ENCODE measurements around the gene AGO1. TPM values are rescaled to one million over a fixed set of nuclear protein-coding genes. Genes with fewer than 3 reads are reported as not detected.

The AGO1 gene
- total and polyA plus RNA-seq, 2 of the 13 experiments (the other 11 are each of a cell fraction or from before 2014, with no cell fraction given), result 9.2 to 18.6 TPM

- no peak for TF ChIP-seq SIX1 (CRISPR knock-in tag; IDR thresholded peaks at IDR 0.05; ENCODE audit: borderline replicate concordance)
- TF ChIP-seq TBL1XR1 (IDR thresholded peaks at IDR 0.05; ENCODE audit: borderline replicate concordance, low read length, partially characterized antibody), result no peak
- no peak for TF ChIP-seq ZNF607 (CRISPR knock-in tag; IDR thresholded peaks at IDR 0.05; ENCODE audit: borderline replicate concordance)
- TF ChIP-seq ZNF367 (CRISPR knock-in tag; IDR thresholded peaks at IDR 0.05; ENCODE audit: borderline replicate concordance), result no peak; the same call in 1 of the 2 replicates
- TF ChIP-seq ZNF775 (CRISPR knock-in tag; IDR thresholded peaks at IDR 0.05; ENCODE audit: borderline replicate concordance), result no peak
- TF ChIP-seq GLI4 (CRISPR knock-in tag; IDR thresholded peaks at IDR 0.05; ENCODE audit: borderline replicate concordance), result peak; percentile 90; the same call in 1 of the 2 replicates
- no peak for TF ChIP-seq ZBTB7A (CRISPR knock-in tag; IDR thresholded peaks at IDR 0.05)
- peak; percentile 31 for TF ChIP-seq ZNF362 (CRISPR knock-in tag; IDR thresholded peaks at IDR 0.05; ENCODE audit: borderline replicate concordance)
- no peak for TF ChIP-seq ZNF383 (CRISPR knock-in tag; IDR thresholded peaks at IDR 0.05; ENCODE audit: borderline replicate concordance)
- 0 out of 2 replicates have a peak, but pooled peaks have one; percentile 44 for TF ChIP-seq ZNF83 (CRISPR knock-in tag; IDR thresholded peaks at IDR 0.05; ENCODE audit: borderline replicate concordance)
- no peak for TF ChIP-seq ZBTB33 (CRISPR knock-in tag; IDR thresholded peaks at IDR 0.05)
- TF ChIP-seq TRIM24 (CRISPR knock-in tag; IDR thresholded peaks at IDR 0.05), result no peak
- no peak for TF ChIP-seq ZNF20 (CRISPR knock-in tag; IDR thresholded peaks at IDR 0.05)
- TF ChIP-seq SRY (CRISPR knock-in tag; IDR thresholded peaks at IDR 0.05), result peak; percentile 88
- no peak for TF ChIP-seq ZNF260 (CRISPR knock-in tag; IDR thresholded peaks at IDR 0.05; ENCODE audit: borderline replicate concordance, low read depth)
- TF ChIP-seq POLR2A (IDR thresholded peaks at IDR 0.05; ENCODE audit: insufficient read depth in 1 of 2, low read depth in 2 of 2, low read length in 2 of 2), result peak; percentile 82 to 84
- TF ChIP-seq PREB (CRISPR knock-in tag; IDR thresholded peaks at IDR 0.05), result no peak
- TF ChIP-seq NFKB2 (CRISPR knock-in tag; IDR thresholded peaks at IDR 0.05; ENCODE audit: borderline replicate concordance), result peak; percentile 74; the same call in 1 of the 2 replicates
- TF ChIP-seq ETV6 (CRISPR knock-in tag; conservative IDR thresholded peaks at IDR 0.05), result 0 out of 2 replicates have a peak, but pooled peaks have one; percentile 59
- peak; percentile 83 for TF ChIP-seq RNF2 (conservative IDR thresholded peaks at IDR 0.05; ENCODE audit: low read depth)
- 0 out of 2 replicates have a peak, but pooled peaks have one; percentile 53 for TF ChIP-seq ZNF296 (CRISPR knock-in tag; conservative IDR thresholded peaks at IDR 0.05)
- TF ChIP-seq SMARCE1 (IDR thresholded peaks at IDR 0.05; ENCODE audit: borderline replicate concordance), result no peak
- TF ChIP-seq DR1 (CRISPR knock-in tag; IDR thresholded peaks at IDR 0.05), result peak; percentile 66; the same call in 1 of the 2 replicates
- no peak for TF ChIP-seq ZMYM2 (CRISPR knock-in tag; IDR thresholded peaks at IDR 0.05)
- TF ChIP-seq POLR2G (IDR thresholded peaks at IDR 0.05; ENCODE audit: low read depth, low read length), result peak; percentile 87
- peak; percentile 59; the same call in 1 of the 2 replicates for TF ChIP-seq ZNF761 (CRISPR knock-in tag; conservative IDR thresholded peaks at IDR 0.05)
Measured at GRCh38 chr1:35930593-35931445, 47.8 kb downstream of the AGO1 start, which contains the start of gene AGO3 (continued).
